GM12872 (cell line): Measurements from ENCODE around the gene FARP1.

ENCODE experiments used
- TF ChIP-seq, protein P1 (sequence below): IDR thresholded peaks from 3 replicates; pipeline ENCODE4 v1.5.1; 2011; ENCODE audit warnings: low read depth, mild to moderate bottlenecking, low read length, moderate library complexity; ENCODE audit not compliant: insufficient read depth

The FARP1 gene

DNA sequence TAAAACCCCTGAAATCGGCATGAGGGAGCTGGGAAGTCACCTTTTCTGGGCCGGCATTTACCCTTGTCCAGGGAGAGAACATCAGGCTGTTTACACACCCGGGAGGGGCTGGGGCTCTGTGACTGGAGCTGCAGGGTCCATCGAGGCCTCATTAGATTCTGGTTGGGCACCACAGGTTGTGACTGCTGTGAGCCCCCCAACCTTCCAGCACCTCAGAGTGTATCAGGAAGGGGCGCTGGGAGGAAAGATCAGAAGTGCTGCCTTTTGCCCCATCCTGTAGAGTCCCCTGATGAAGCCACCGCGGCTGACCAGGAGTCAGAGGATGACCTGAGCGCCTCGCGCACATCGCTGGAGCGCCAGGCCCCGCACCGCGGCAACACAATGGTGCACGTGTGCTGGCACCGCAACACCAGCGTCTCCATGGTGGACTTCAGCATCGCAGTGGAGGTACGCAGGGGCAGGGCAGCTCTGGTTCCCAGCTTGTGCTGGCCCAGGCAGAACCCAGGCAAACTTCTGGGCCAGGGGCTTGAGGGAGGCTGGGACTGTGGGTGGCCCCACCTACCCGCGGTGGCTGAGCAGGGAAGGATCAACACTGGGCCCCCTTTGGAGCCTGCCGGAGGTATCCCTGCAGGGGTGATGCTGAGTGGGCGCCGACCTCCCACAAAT lies 297.6 kb downstream of the FARP1 start:
- TF ChIP-seq, protein P1, sequence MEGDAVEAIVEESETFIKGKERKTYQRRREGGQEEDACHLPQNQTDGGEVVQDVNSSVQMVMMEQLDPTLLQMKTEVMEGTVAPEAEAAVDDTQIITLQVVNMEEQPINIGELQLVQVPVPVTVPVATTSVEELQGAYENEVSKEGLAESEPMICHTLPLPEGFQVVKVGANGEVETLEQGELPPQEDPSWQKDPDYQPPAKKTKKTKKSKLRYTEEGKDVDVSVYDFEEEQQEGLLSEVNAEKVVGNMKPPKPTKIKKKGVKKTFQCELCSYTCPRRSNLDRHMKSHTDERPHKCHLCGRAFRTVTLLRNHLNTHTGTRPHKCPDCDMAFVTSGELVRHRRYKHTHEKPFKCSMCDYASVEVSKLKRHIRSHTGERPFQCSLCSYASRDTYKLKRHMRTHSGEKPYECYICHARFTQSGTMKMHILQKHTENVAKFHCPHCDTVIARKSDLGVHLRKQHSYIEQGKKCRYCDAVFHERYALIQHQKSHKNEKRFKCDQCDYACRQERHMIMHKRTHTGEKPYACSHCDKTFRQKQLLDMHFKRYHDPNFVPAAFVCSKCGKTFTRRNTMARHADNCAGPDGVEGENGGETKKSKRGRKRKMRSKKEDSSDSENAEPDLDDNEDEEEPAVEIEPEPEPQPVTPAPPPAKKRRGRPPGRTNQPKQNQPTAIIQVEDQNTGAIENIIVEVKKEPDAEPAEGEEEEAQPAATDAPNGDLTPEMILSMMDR: no peak

DNA sequence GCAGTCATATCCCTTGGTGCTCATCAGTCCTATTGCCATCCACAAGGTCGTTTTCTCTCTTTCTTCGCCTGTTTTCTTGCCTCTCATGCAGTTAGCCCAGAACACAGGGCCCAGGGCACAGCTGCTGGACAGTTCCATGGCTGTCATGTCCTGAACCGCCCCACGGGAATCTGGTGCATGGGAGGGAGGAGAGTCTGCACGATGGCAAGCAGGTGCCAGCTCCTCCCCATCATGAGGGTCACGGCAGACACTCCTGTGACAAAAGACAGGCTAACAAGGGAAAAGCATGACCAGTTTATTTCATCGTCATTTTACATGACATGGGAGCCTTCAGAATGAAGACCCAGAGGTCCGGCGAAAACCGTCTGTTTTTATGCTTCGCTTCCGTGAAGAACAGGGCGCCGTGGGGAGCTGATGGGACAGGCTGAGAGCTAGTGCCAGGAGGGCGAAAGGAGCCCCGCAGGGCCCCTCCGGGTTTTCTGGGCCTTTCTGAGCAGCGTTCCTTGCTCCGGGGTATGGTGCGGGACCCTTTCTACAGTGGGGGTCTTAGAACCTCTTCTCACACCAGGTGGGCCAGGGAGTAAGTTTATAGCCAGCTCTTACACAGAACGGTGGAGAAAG lies 298.3 kb downstream of the FARP1 start:
- TF ChIP-seq, protein P1: no peak

DNA sequence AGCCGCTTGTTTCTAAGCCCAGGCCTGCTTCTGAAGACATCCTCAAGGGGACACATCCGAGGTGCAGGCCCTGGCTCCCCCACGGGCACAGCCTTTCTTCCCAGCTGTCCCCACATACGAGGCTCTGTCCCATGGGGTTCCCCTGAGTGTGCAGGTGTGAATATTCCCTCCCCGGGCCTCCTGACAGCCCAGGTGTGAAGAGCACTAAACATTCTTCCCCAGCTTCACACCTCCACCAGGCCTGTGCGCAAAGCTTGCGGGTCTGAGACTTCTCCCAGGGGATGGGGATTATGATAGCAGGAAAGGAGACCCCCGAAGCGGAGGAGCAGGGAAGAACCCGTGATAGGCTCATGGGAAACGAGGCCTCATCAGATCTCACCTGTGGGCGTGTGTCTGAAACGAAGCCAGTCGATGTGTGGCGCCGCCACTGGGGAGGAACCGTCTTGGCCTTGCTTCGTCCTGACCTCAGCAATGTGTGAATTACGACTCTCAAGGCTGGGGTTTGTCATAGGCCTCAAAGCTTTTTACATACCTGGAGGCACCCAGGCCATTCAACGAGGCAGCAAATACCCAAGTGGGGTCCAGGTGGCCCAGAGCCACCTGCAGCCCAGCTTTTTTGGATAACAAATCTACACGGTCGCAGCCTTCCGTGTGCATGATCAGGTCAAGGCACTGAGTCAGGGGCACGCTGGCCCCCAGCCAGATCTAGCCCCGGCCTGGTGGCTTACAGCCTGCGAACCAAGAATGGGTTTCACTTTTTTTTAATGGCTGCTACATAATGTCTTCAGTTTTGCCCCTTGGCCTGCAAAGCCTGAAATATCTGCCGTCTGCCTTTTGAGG lies 299.7 kb downstream of the FARP1 start:
- TF ChIP-seq, protein P1: no peak

DNA sequence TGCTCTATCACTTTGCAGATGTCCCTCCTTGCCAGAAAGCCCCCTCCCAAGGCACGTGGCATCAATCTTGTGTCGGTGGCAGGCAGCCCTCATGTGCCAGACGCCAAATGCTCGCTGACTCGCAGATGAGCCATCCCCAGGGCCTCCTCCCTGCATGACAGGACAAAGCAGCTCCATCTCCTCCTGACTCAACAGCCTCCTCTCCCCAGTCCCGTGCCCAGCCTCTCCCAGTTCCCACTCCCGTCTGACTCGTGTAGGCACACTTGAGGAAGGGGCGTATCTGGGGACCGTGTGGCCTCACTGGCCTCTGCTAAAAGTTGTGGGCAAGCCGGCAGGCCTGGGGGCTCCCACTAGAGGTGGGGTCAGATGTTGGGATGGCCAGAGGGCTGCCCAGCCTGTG lies 300.4 kb downstream of the FARP1 start:
- TF ChIP-seq, protein P1: no peak

DNA sequence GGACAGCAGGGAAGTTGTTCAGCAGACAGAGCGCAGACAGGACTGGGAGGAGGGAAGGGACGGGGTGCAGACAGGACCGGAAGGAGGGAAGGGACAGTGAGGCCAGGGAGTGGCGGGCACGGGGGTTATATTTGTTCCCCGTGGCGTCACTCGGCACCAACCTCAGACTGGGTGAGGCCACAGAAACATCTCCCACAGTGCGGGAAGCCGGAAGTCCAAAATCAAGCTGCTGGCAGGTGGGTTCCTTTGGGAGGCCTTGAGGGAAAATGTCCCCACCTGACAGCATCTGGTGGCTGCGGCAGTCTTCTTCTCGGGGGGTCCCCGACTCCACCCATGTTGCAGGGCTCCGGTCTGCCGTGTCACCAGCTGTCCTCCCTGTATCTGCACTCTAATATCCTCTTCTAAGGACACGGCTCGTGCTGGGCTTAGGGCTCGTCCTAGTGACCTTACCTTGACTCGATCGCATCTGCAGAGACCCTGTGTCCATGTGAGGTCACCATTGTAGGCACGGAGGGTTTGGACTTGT lies 301.0 kb downstream of the FARP1 start:
- TF ChIP-seq, protein P1: no peak

DNA sequence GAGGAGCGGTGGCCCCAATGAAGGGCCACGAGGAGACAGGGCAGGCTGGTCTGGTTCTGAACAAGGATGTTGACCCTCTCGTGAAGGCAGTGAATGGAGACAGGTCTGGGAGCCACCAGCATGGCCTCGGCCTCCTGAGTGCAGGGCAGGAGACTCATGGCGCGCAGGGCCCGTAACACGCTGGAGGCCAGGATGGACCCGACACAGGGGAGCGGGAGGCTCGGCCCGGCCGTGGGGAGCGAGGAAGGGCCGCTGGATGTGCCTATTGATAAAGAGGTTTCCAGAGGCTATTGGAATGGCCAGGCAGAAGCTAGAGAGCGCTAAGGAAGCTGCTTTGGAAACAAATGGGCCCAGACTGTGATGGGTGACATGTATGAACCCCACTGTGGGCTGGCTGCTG lies 301.5 kb downstream of the FARP1 start:
- TF ChIP-seq, protein P1: no peak
